OCI-LY1 (cell line): ENCODE data around the gene EFS.

Experiments used
- CTCF ChIP-seq: fragments of 200-600 bp; sonication (generic), shearing (Covaris generic); IDR thresholded peaks from 2 replicates; pipeline ENCODE4 v1.5.1; 2017; ENCODE audit warnings: mild to moderate bottlenecking, antibody characterized with exemption, low read length, moderate library complexity, mixed read lengths
- EZH2 ChIP-seq: fragments of 200-600 bp; sonication (generic), shearing (Covaris generic); IDR thresholded peaks from 2 replicates; pipeline ENCODE4 v1.8.0; 2017; ENCODE audit warnings: borderline replicate concordance, mixed run types, mild to moderate bottlenecking, antibody characterized with exemption, low read length, moderate library complexity, mixed read lengths

DNA sequence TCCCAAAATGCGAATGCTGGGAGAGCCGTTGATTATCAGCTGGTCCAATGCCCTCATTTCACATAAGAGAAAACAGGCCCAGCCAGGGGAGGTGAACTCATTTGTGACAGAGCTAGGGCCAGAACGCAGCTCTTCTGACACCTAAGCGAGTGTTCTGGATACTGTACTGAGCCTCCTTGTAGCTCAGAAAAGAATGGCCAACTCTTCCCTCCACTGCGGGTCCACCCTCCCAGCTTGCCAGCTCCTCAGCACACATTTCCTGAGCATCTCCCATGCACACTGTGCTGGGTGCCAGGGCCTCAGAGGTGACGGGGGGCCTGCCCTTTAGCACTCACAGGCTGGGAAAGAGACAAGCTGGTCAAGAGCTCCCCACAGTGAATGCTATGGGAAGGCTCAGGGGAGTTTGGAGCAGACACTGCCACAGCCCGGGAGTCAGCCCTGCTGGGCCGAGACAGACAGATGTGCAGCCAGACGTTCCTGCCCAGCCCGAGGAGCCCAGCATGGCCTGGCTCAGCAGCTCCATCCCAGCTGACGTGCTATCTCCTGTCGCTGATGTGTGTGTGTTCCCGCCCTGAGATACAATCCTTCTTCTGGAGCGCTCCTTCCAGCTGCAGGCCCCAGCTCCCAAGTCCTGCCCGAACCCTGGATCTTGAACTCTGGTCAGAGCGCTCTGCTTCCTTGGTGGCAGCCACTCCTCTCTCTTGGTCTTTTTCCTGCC is 15.4 kb upstream of the EFS start:
- no peak; the same call in 1 of the 2 replicates for TF ChIP-seq CTCF
- TF ChIP-seq EZH2, result no peak
